ENCODE measurements around the gene ANKS1A.

DNA sequence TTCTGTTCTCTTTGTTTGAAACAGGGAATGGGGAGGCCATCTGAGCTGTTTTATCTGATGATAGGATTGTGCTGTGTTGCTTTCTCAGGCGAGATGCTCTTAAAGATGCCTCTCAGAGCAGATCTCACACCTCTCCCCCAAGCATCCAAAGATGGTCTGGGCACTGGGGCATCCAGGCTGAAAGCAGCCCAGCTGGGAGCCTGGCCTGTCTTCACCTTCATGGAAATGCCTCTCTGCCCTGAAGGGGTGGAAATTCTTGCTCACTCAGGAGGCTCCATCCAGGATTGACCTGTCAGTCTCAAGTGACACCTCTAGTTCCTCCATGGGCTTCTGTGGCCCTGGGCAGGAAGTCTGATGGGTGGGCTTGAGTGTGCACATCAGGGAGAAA lies 165.7 kb downstream of the ANKS1A start:
- TF ChIP-seq EZH2 (IDR thresholded peaks at IDR 0.05; ENCODE audit: insufficient read depth, poor library complexity, severe bottlenecking) (no peak), EZH2phosphoT487 (IDR thresholded peaks at IDR 0.05; ENCODE audit: insufficient read depth, low read depth) (no peak)
